Non-pigmented ciliary epithelial cell (primary cell): ENCODE results near the gene POU6F1.

Source experiments
- DNase-seq: peaks from one replicate; pipeline ENCODE4 v3.0.0-alpha.2; 2010; ENCODE audit warnings: low read depth

The POU6F1 gene

GRCh38 chr12:51197736-51198567, 19.9 kb downstream of the POU6F1 start:
- DNase-seq, result no peak

DNA sequence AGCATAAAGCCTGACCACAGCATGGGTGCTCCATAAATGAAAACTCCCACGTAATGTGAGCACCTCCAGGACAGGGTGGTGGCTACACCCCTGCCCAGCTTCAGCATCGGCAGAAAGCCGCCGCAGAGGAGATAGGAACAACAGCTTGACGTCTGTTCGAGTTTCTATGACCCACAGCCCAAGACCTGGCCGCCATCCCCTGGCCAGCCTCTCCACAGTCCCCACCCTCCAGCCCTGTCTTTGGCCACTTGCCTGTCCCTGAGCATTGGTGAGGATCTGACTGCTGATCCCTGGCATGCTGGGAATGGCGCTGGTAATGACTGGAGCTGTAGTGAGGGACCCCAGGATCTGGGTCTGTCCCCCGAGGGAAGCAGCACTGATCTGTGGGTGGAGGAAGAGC, 21.3 kb downstream of the POU6F1 start:
- no peak for DNase-seq

DNA sequence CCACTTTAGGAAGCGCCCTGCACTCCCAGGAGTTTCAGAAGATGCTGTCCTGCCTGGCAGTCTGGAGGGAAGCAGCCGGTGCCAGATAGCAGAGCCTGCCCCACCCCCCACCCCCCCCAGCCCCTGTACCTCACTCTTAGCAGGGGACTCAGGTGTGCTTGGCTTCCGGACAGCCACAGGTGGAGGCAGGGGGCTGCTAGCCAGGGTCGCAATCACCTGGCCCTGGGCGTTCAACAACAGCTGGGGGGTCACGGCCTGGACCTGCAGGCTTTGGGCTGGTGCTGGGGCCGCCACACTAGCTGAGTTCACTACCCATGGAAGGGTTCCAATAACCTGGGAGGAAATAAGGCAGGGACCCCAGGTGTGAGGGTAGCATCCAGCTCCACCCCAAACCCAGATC, 22.0 kb downstream of the POU6F1 start:
- DNase-seq, result no peak

- DNase-seq, result no peak
Observed at GRCh38 chr12:51192284-51192671, 25.6 kb downstream of the POU6F1 start.

DNA sequence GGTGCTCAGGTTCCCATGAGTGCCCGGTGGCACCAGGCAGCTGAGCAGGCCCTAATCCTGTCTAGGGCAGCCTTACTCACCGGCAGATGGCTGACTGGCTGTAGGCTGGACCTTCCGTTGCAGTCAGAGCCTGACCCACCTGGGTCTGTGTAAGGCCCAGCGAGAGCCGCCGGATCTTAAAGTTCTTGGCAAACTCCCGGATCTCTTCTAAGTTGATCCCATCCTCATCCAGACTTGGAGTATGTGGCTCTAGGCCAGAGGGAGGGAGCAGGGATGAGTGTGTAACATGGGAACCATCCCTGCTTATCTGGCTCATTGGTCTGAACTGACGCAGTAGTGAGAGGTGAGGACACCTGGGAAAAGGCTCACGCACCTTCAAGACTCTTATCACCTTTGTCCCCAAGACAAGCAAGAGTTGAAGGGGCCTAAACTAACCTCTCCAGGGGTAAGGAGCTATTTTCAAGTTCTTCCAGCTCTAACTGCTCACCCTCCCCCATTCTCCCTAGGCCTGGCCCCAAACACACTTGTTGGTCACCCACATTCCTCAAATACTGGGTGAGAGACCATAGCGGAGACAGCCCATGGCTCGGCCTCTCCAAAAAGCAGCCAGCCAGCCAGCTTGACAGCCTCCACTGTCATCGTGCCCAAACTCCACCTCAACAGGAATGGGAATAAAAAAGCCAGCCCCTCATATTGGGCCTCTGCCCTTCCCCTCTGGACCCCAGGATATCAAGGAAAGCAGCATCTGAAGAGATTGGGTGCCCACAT, 26.2 kb downstream of the POU6F1 start:
- DNase-seq, result no peak

- DNase-seq, result no peak
Observed at GRCh38 chr12:51190820-51191219, 27.0 kb downstream of the POU6F1 start.

- no peak for DNase-seq
Observed at GRCh38 chr12:51189790-51190355, 28.0 kb downstream of the POU6F1 start.

DNA sequence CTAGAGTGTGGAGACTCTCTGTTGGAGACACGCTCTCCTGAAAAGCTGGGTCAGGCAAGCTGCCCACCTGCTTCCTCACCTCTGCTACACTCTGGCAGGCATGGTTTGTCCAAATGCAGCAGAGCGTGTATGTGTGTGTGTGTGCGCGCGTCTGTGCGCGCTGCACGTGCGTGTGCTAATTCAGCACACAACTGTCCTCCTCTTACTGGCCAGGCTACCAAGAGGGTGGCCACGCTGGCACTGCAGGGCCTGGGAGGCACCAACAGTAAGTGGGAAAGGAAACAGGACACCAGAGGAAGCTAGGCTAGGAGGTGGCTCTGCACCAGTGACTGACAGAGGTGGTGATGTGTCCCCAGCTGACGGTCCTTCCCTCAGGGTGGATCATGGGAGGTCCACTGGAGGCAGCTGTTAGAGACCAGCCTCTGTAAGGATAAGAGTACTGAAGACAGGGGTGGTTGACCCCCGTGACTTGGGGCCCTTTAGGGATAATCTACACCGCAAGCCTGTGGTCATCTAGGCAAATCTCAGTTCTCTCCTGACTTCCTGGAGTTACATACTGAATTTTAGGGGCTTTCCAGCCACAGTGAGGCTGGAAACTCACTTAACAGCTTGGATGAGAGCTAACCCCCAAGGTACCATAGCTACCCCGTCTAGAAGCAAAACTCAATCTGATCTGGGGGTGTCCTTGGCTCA, 29.4 kb downstream of the POU6F1 start:
- no peak for DNase-seq

DNA sequence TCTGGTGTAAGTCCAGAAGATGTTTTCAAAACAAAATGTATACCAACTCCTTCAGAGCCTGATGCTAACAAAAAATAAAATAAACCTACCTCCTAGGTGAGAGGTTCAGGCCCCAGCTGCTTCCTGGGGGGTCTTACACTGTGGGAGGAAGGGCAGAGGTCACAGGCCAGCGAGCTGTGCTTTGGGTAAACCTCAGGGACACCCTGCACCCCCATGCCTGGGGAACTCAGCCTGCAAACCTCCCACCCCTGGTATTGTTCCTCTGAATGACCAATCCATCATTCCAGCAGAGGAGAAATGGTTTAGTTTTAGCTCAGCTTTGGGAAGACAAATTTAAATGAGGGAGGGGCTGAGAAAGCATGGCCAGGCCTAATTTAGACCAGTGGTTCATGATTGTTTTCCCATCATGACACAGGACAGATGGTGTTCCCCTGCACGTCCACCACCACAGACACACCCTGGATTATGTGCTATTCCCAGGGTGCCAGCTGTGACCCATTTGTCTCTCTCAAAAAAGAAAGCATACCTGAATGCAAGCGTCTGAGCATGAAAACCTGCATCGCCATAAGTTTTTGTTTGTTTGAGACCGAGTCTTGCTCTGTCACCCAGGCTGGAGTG, 30.4 kb downstream of the POU6F1 start:
- no peak for DNase-seq

GRCh38 chr12:51186465-51187085, 31.3 kb downstream of the POU6F1 start:
- DNase-seq, result no peak

DNA sequence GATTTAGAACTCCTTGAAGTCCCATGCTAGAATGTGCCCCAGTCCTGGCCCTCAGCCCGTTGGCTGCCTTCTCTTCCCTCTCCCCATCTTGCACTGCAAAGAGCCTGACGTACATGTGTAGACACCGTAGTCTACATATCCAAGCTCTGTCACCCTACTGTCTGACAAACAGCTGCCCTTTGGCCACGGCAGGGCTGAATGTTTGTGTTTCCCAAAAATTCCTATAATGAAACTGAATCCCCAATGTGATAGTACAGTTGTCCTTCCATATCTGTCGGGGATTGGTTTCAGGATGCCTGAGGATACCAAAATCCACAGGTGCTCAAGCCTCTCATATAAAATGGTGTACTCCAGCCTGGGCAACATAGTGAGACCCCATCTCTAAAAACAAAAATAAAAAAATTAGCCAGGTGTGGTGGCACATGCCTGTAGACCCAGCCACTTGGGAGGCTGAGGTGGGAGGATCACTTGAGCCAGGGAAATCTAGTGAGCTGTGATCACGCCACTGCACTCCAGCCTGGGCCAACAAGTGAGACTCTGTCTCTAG, 32.6 kb downstream of the POU6F1 start:
- no peak for DNase-seq

DNA sequence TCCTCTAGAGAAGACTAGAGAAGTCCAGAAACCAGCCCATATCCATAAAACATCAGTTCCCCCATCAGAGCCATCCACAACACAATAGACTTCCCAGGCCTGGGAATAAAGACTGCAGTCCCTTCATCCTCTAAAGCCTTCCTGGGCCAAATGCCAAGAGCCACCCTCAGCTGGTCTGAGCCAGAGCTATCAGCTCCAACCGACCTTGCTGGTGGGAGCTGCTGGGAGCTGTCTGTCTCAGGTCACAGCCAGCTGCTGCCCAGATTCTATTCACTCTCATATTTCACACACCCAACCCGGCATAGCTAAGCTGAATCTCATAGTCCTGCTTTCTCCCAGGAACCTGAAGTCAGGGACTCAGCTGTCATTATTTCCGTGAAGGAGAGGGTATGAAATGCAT, 34.0 kb downstream of the POU6F1 start:
- DNase-seq, result no peak

GRCh38 chr12:51183349-51183748, 34.5 kb downstream of the POU6F1 start:
- DNase-seq, result no peak

GRCh38 chr12:51181558-51181957, 36.3 kb downstream of the POU6F1 start:
- no peak for DNase-seq

- no peak for DNase-seq
Observed at GRCh38 chr12:51177897-51178296, 40.0 kb downstream of the POU6F1 start.

DNA sequence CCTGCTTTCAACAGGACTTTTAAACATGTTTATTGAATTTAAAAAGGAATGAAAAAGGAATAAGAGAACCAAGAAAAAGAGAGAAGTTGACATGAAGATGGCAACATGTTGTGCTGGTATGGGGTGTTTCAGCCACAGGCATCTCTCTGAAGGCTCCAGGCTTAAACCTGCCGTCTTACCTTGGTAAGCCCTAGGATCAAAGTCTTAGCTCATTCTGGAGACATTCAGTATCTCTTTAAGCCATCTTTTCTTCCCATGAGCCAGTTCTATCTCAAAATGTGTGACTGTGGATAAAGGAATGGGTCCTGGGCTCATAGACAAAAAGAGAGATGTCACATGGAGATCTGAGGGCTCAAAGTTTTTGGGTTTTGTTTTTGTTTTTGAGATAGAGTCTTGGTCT, 43.4 kb downstream of the POU6F1 start:
- no peak for DNase-seq

GRCh38 chr12:51172515-51173431, 45.1 kb downstream of the POU6F1 start, which contains the start of gene TFCP2:
Gene TFCP2, minus strand, starts transcription at chr12:51173135. Its CDS starts 713 bp downstream, at chr12:51172422.
- peak; percentile 81 for DNase-seq

DNA sequence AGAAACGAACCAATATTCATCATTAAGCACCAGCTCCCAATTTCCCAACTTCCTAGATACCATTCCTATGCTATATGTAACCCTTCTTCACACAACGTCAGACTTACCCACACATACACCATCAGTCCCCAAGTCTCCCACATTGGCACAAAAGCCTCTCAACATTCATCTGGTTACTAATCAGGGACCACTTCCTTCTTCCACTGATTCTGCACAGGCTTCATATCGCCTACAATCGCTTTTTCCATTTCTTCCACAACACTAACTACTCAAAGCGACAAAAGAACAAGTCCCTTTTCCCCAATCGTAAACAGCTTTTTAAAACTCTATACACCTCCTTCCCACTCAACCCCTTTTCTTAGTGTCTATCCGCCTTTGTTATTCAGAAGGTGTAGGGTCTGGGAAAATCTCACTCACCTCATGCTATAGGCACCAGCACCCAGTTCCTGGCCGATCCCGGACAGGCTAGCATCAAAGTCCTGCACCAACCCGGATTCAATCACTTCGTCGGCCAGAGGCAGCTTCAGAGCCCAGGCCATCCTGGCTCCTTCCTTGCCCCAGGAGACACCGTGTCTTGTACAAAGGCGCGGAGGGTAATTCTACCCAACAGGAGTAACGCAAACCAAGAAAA, 45.9 kb downstream of the POU6F1 start:
- no peak for DNase-seq

DNA sequence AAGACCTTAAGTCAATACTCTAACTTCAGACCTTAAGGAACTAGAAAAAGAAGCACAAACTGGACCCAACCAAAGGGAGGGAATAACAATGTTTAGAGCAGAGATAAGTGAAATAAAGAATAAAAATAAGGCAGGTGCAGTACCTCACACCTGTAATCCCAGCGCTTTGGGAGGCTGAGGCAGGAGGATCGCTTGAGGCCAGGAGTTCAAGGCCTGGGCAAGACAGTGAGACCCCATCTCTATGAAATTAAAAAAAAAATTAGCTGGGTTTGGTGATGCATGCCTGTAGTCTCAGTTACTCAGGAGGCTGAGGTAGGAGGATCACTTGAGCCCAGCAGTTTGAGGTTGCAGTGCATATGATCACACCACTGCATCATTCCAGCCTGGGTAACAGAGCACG, 54.1 kb downstream of the POU6F1 start:
- no peak for DNase-seq

- no peak for DNase-seq
Observed at GRCh38 chr12:51162217-51162616, 55.6 kb downstream of the POU6F1 start.
